T-helper 1 cell treated with Interleukin-12 subunit alpha and Interleukin-12 subunit beta and Interleukin-4 antibody, amounts not matched to agents 30 μg/mL and 1 μg/mL, for 36 hours (primary cell): ENCODE data around the gene TMEM259.

Experiments
- H3K27ac Mint-ChIP-seq: one replicate; pipeline ENCODE4 v1.8.0; 2021; ENCODE audit warnings: mild to moderate bottlenecking, mixed read lengths
- H3K27me3 Mint-ChIP-seq: one replicate; pipeline ENCODE4 v1.8.0; 2021; ENCODE audit warnings: low read depth, mixed read lengths
- H3K36me3 Mint-ChIP-seq: one replicate; pipeline ENCODE4 v1.8.0; 2021; ENCODE audit warnings: low read depth, mixed read lengths
- H3K4me1 Mint-ChIP-seq: one replicate; pipeline ENCODE4 v1.8.0; 2021; ENCODE audit warnings: low read depth, mixed read lengths
- H3K4me3 Mint-ChIP-seq: one replicate; pipeline ENCODE4 v1.8.0; 2021; ENCODE audit warnings: mild to moderate bottlenecking, moderate library complexity, mixed read lengths
- H3K9me3 Mint-ChIP-seq: one replicate; pipeline ENCODE4 v1.8.0; 2021; ENCODE audit warnings: mixed read lengths

The TMEM259 gene

GRCh38 chr19:966485-967088, 54.3 kb downstream of the TMEM259 start:
- Mint-ChIP-seq H3K27me3 (no peaks in the 10 kb centered on the region), H3K27ac (no peak overlapping the region), H3K4me1 (peaks cover 7% of the 10 kb centered on the region), H3K36me3 (peaks cover 39% of the 10 kb centered on the region), H3K9me3 (peaks cover 9% of the 10 kb centered on the region), H3K4me3 (no peak overlapping the region)

GRCh38 chr19:964761-965694, 55.9 kb downstream of the TMEM259 start:
- Mint-ChIP-seq H3K9me3 (peaks cover 4% of the 10 kb centered on the region), H3K36me3 (peaks cover 30% of the 10 kb centered on the region), H3K27ac (no peak overlapping the region), H3K4me3 (no peak overlapping the region), H3K4me1 (peaks cover 7% of the 10 kb centered on the region), H3K27me3 (no peaks in the 10 kb centered on the region)

GRCh38 chr19:964116-964520, 56.8 kb downstream of the TMEM259 start:
- H3K27me3 Mint-ChIP-seq = no peaks in the 10 kb centered on the region
- peaks cover 4% of the 10 kb centered on the region for H3K9me3 Mint-ChIP-seq
- H3K27ac Mint-ChIP-seq = no peak overlapping the region
- H3K4me3 Mint-ChIP-seq = no peak overlapping the region
- H3K36me3 Mint-ChIP-seq = peaks cover 27% of the 10 kb centered on the region
- peaks cover 7% of the 10 kb centered on the region for H3K4me1 Mint-ChIP-seq

- H3K27me3 Mint-ChIP-seq = no peaks in the 10 kb centered on the region
- peaks cover 4% of the 10 kb centered on the region for H3K9me3 Mint-ChIP-seq
- peaks cover 24% of the 10 kb centered on the region for H3K36me3 Mint-ChIP-seq
- H3K27ac Mint-ChIP-seq = no peak overlapping the region
- no peak overlapping the region for H3K4me3 Mint-ChIP-seq
- peaks cover 9% of the 10 kb centered on the region for H3K4me1 Mint-ChIP-seq
These were observed 57.4 kb downstream of the TMEM259 start for GRCh38 chr19:963486-963951.

GRCh38 chr19:962683-963400, 58.1 kb downstream of the TMEM259 start:
- Mint-ChIP-seq H3K9me3 (peaks cover 4% of the 10 kb centered on the region), H3K27ac (no peak overlapping the region), H3K27me3 (no peaks in the 10 kb centered on the region), H3K4me1 (peaks cover 9% of the 10 kb centered on the region), H3K4me3 (no peak overlapping the region), H3K36me3 (peaks cover 20% of the 10 kb centered on the region)

- Mint-ChIP-seq H3K9me3 (peaks cover 4% of the 10 kb centered on the region), H3K4me1 (peaks cover 9% of the 10 kb centered on the region), H3K36me3 (peaks cover 18% of the 10 kb centered on the region), H3K27me3 (no peaks in the 10 kb centered on the region), H3K27ac (peak overlapping the region; percentile 55), H3K4me3 (no peak overlapping the region)
These were observed 58.9 kb downstream of the TMEM259 start for GRCh38 chr19:961866-962620.

GRCh38 chr19:960601-960938, 60.4 kb downstream of the TMEM259 start:
- H3K36me3 Mint-ChIP-seq = peaks cover 16% of the 10 kb centered on the region
- no peak overlapping the region for H3K4me3 Mint-ChIP-seq
- H3K9me3 Mint-ChIP-seq = peaks cover 4% of the 10 kb centered on the region
- no peak overlapping the region for H3K27ac Mint-ChIP-seq
- peaks cover 9% of the 10 kb centered on the region for H3K4me1 Mint-ChIP-seq
- H3K27me3 Mint-ChIP-seq = no peaks in the 10 kb centered on the region

- peaks cover 7% of the 10 kb centered on the region for H3K4me1 Mint-ChIP-seq
- peaks cover 1% of the 10 kb centered on the region for H3K9me3 Mint-ChIP-seq
- no peaks in the 10 kb centered on the region for H3K27me3 Mint-ChIP-seq
- H3K4me3 Mint-ChIP-seq = no peak overlapping the region
- H3K27ac Mint-ChIP-seq = no peak overlapping the region
- peaks cover 11% of the 10 kb centered on the region for H3K36me3 Mint-ChIP-seq
These were observed 60.9 kb downstream of the TMEM259 start for GRCh38 chr19:960020-960419.
